T-helper 22 cell (primary cell): ENCODE results near the gene CD33.

Experiments
- DNase-seq: peaks from one replicate; pipeline ENCODE4 v3.0.0-alpha.2; 2020; ENCODE audit warnings: low read depth

CD33 gene

DNA sequence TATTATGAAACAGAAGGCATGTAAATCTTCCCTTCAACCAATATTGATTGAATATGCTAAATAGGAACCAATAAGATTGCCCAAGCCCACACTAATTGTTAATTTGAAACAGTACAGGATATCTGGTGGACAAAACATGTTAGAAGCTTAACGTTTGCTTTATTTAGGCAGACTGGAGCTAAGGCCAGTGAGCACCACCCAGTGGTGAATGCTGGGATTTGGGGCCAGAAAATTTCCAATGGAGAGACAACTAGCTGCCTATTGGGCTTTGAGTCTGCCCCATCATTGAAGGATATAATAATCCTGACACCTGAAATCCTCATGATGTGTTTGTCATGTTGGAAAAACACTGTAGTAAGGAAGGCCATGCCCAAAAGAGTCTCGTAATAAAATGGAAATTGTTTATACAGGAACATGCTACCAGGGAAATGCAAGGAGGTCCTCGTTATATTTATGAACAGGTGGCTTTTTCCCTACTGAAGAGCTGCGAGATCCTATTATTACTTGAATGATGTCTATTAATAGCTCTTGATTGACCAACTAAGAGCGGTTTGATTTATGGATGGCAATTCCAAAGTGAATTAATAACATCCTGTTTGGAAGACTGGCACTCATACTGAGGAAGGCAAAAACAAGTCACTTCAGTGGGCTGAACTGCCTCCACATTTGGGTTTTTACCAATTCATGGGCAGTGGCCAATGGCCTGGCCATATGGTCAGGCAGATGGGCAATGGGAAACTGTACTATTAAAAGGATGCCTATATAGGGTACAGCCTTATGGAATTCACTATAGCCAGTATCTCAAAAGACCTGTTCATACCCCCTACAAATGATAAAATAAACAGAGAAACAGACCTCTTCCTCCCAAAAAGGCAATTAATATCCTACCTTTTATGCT lies 34.7 kb downstream of the CD33 start:
- DNase-seq, result no peak

- DNase-seq, result no peak
These were observed 38.9 kb downstream of the CD33 start for GRCh38 chr19:51263808-51264207.

- no peak for DNase-seq
These were observed 46.2 kb downstream of the CD33 start for GRCh38 chr19:51271067-51271466.

GRCh38 chr19:51272183-51272810 lies 47.4 kb downstream of the CD33 start:
- DNase-seq, result no peak

DNA sequence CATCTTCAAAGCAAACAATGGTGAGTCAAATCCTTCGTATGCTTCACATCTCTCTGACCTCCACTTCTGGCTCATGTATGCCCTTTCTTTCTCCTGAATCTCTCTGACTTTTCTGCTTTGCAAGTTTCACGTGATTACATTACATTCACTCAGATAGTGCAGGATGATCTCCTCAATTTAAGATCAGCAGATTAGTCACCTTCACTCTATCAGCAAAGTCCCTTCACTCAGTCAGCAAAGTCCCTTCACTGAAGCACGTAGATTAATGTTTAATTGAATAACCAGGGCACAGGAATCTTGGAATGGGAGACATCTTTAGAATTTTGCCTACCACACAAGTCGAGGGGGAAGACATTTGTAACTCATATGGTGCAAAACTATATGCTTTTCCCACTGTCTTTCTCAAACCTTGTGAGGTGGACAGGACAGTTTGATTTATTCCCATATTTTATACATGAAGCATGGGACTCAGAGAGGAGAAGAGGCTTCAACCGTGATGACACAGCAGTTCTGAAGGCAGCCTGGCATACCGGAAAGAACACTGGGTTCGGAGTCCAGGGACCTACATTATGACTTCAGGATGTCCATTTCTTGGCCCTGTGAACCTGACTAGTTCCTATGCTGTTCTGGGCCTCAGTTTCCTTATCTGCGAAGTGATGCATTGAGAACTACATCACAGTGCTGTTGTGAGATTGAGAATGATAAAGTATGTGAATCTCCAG lies 49.3 kb downstream of the CD33 start:
- no peak for DNase-seq

GRCh38 chr19:51277112-51277511 lies 52.2 kb downstream of the CD33 start:
- no peak for DNase-seq

GRCh38 chr19:51282335-51282734 lies 57.5 kb downstream of the CD33 start:
- no peak for DNase-seq

DNA sequence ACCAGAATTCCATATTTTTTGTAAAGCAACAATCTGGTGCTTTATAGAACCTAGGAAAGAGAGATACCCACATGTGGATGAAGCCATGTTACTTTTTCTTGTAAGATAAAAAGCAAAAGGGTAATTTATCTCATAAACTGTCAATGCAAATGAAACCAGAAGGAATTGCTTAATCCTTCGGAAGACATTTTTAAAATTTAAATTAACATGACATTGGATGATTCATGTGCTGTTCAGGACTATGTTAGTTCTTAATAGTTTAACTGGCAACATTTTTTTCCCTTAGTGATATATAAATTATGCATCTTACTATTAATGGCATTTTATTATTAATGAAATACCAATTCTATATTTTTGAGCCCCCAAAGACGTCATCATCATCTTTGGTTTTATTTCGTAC lies 60.8 kb downstream of the CD33 start:
- DNase-seq, result no peak
